GM21723 (cell line): ENCODE measurements around the gene DNAJC12.
"Not testable (repeated sequence)": the region's sequence is repeated elsewhere in the genome, so short reads cannot be mapped to it uniquely, and the experiment has no call there.

Experiments
- ATAC-seq: cut with Tn5 transposase; IDR thresholded peaks from one replicate; pipeline ENCODE4 v1.9.1; 2021; ENCODE audit warnings: mild to moderate bottlenecking, moderate library complexity; ENCODE audit not compliant: unreplicated experiment

The DNAJC12 gene

DNA sequence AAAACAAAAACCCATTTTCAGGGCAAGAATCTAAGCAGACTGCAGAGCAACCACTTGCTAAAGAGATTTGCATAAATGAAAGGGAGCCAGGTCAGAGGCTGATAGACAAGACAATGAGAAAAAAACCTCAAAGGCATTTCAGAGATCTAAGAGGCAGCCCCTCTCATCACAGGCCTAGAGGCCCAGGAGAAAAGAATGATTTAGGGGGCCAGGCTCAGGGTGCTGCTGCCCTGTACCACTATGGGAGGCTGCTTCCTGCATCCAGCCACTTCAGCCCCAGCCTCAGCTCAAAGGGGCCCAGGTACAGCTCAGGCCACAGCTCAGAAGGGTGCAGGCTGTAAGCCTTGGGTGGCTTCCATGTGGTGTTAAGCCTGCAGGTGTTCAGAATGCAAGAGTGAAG, 3.7 kb upstream of the DNAJC12 start:
- no peak for ATAC-seq

DNA sequence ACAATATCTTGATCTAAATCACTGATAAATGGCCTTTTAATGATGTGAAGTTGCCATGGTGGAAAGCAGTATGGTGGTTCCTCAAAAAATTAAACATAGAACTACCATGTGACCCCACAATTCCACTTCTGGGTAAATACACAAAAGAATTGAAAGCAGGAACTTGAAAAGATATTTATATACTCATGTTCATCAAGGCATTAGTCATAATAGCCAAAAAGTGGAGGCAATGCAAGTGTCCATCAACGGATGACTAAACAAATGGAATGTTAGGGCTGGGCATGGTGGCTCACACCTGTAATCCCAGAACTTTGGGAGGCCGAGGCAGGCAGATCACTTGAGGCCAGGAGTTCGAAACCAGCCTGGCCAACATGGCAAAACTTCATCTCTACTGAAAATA, 2.0 kb upstream of the DNAJC12 start:
- no peak for ATAC-seq

DNA sequence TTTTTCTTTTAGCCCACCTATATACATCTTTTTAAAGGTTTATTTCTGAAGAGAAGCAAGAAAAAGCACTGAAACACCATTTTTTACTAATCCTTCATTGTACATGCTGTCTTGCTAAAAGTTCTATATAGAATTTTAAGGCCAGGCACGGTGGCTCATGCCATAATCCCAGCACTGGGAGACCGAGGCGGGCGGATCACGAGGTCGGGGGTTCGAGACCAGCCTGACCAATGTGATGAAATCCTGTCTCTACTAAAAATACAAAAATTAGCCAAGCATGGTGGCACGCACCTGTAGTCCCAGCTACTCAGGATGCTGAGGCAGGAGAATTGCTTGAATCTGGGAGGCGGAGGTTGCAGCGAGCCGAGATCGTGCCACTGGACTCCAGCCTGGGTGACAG, 1.5 kb upstream of the DNAJC12 start:
- not testable (repeated sequence) for ATAC-seq

DNA sequence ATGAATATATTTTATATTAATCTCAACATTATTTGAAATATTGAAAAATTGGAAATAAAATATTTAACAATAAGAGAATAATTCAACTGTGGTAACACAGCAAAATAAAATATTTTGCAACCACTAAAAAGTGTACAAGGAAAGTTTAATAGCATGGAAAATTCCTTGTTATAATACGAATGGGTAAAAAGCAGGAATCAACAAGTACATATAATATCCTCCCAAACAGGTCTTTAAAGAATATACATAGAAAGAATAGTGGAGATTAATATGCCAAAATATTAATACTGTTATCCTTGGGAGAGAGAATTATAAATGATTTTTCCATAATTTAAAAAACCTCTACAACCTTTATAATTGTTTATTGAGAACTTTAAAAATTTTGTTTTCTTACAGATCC, 1.0 kb downstream of the DNAJC12 start:
- no peak for ATAC-seq

DNA sequence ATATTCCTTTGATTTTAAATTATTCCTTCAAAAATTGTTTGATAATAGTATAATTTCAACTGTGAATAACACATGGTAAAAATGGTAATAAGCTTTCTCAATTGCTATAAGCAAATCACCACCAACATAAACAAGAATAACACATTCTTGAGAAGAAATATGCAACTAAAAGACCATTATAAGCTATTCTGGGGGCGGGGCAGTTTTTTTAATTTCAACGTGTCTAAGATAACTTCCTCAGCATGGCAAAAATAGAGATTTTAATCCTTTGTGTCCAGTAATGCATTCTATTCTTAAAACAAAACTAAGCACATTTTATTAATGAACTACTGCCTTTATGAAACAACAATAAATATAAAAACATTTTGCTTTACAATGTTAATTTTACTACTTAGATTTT, 1.5 kb downstream of the DNAJC12 start:
- ATAC-seq = no peak

DNA sequence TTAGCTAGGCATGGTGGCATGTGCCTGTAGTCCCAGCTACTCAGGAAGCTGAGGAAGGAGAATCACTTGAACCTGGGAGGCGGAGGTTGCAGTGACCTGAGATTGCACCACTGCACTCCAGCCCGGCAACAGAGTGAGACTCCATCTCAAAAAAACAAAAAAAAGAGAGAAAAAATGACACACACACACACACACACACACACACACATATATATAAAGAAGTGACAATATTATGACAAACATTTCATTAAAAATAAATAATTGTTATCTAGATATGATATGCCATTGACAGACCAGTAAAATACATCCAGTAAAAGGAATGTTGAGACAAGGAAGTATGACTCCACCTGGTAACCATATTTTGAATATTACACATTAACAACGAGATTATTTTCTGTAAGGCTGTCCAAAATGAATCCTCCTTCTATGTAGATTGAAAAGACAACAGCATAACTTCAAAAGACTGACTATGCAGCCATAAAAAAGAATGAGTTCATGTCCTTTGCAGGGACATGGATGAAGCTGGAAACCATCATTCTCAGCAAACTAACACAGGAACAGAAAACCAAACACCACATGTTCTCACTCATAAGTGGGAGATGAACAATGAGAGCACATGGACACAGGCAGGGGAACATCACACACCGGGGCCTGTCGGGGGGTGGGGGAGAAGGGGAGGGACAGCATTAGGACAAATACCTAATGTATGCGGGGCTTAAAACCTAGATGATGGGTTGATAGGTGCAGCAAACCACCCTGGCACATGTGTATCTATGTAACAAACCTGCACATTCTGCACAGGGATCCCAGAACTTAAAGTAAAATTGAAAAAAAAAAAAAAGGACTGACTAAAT, 2.2 kb downstream of the DNAJC12 start:
- not testable (repeated sequence) for ATAC-seq

DNA sequence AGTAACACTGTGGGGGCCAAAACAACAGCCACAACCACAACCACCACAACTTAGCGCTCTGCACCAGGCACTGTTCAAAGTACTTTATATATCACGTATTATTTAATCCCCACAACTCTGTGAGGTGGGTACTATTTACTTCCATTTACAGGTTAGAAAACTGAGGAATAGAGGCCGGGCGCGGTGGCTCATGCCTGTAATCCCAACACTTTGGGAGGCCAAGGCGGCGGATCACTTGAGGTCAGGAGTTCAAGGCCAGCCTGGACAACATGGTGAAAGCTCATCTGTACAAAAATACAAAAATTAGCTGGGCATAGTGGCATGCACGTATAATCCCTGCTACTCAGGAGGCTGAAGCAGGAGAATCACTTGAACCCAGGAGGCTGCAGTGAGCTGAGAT, 3.6 kb downstream of the DNAJC12 start:
- no peak for ATAC-seq

DNA sequence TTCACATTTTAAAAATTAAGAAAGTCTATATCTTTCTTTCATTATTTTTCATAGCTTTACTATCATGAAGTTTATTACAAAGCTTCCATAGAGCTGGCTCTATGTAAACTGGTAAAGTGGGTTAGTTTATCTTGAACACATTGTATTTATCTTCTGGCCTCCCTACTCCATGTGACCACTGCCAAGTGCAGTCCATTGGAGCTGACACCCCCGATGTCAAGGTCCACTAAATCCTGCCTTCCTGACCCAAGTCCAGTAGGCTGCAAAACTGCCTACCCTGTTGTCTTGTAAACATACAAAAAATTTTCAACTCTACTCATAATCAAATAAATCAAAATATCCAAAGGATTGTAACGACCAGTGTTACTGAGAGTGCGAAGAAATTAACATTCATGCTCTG, 10.2 kb downstream of the DNAJC12 start:
- no peak for ATAC-seq

DNA sequence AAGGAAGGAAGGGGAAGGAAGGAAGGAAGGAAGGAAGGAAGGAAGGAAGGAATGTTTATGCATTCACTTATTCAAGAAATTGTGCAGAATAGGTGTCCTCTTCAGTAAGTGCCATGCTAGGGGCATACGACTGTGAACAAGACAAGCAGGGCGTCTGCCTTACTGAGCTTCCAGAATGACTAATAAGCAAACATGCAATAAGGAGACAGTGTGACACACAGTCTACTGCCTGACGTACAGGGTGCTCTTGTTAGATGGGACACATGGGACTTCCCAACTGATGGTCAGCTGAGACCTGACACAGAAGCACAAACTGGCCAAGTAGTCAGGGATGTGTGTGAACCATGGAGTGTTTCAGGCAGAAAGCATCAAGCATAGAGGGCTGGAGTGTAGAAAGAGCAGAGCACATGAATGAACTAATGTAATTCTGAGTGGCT, 18.2 kb downstream of the DNAJC12 start:
- ATAC-seq = no peak

DNA sequence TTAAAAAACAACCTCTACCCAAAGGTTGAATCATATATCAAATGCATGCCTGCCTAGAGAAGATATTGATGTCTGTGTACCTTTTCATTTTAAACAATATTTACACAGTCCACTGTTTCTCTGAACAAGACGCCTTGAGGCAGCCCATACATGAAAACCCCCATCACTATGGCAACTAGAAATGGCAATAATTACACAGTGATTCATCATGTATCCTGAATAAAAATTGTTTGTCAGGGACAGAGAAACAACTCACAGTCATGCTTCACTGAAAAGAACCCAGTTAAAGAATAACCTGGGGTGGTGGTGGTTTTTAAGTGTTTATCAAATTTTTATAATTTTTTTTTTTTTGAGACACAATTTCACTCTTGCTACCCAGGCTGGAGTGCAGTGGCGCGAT, 19.7 kb downstream of the DNAJC12 start:
- no peak for ATAC-seq

DNA sequence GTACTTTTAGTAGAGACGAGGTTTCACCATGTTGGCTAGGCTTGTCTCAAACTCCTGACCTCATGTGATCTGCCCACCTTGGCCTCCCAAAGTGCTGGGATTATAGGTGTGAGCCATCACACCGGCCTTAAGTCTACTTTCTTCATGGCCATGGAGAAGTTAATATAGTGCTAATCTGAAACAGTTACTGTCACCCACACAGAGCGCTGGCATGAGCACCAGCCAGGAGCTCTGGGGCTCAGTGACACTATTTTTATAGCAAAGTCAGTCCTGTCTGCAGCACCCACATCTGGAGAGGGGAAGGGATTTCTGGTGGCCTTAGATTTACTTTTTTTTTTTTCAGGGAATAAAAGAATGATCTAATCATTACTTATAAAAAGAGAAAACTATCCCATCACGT, 21.3 kb downstream of the DNAJC12 start:
- no peak for ATAC-seq

DNA sequence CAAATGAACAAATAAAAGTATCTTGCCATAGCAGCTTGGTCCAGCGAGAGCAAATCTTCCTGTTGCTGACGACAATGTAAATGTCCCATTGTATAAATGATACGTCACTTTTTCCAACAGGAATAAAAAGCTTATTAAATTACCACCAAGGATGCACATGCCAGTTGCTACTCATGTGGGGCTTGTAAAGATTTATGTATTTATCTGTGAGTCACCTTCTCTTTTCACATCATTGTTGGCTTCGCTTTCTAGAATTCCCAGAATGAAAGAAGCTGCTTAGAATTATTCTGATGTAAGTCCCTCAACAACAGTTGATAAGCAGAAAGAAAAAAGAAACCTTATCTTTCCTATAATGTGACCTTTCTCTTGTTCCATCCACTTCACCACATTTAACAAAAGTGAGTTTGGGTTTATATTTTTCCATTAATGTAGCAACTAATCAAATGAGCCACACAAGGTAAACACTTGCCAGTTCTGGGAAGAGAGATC, 22.4 kb downstream of the DNAJC12 start:
- no peak for ATAC-seq

DNA sequence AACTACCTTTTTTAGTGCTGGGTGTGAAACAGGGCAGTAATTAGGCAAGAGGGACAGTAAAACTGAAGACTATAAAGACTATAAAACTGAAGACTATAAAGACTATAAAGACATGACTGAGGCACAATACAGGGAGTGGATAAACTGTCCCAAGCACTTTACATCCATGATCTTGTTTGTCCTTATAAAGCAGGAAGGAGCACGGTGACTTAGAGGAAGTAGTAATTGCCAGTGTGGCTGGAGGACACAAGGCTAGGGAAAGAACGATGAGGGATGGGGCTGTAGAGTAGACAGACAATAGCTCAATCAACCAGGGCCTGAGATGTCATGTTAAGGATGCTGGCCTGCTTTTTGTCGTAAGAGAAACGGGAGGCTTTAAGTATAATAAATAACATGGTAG, 26.0 kb downstream of the DNAJC12 start:
- ATAC-seq = no peak

DNA sequence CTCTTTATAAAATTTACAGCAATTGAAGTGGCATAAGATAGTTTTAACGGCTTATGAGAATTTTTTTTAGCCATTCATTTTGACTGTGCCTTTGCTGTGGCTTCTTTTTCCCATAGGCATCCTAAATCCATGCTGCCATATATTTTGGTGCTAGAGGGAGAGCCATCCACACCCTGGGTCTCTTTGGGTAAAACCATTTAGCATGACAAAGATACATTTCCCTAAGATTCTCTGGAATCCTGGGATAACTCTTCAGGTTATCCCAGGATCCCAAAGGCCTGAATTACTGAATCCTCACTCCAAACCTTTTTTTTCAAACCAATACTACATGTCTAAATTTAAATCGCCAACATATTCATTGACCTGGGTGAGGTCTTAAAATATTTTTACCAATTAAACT, 28.9 kb downstream of the DNAJC12 start:
- ATAC-seq = no peak

DNA sequence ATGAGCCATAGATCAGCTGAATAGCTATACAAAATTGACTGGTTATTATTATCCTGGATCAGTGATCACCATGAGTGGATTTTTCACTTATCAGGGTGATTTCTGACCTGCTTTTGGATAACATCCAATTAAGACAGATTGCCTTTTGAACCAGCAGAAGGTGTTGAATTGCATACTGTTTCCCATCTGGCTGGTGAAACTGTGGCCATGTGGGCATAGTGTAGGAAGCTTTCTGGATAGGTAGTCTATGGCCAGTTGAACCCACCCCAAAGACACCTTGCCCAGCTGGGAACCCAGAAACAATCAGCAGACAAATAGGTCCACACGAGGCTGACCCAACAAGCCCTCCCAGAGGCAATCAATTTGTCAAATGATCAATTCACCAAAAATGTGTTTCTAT, 29.3 kb downstream of the DNAJC12 start:
- ATAC-seq = no peak

DNA sequence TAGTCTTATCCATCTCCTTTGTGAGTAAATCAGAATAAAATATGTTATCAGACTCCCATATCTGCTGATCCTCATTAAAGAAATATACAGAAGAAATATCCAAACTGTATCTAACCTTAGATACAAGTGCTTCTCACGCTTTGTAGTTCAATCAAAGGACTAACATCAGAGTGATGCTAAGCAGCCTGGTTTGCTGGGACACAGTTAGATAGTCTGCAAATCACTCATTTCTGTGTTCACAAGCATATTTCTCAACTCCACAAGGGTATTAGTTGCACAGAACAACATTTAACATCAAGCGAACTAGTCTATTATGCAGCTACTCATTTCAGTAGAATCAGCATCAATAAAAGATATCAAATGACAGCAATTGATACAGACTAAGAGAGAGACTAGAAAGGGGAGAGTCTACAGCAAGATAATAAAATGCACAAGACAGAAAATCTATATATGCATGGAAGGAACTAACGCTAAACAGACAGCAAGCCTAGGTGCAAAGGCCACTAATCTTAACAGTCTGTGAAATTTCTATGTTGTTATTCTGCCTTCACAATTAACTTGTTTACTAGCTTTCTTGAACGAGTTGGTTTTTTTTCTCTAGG, 30.0 kb downstream of the DNAJC12 start:
- ATAC-seq = no peak

DNA sequence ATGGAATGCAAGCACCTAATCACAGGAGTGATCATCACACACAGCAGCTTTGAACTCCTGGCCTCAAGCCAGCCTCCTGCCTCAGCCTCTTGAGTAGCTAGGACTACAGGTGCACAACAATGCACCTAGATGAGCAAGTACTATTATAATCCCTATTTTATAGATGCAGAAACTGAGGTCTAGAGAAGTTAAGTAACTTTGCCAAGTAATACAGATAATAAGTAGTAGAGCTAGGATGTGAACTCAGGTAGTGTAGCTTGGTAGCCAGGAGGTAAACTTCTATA, 33.7 kb downstream of the DNAJC12 start:
- no peak for ATAC-seq

DNA sequence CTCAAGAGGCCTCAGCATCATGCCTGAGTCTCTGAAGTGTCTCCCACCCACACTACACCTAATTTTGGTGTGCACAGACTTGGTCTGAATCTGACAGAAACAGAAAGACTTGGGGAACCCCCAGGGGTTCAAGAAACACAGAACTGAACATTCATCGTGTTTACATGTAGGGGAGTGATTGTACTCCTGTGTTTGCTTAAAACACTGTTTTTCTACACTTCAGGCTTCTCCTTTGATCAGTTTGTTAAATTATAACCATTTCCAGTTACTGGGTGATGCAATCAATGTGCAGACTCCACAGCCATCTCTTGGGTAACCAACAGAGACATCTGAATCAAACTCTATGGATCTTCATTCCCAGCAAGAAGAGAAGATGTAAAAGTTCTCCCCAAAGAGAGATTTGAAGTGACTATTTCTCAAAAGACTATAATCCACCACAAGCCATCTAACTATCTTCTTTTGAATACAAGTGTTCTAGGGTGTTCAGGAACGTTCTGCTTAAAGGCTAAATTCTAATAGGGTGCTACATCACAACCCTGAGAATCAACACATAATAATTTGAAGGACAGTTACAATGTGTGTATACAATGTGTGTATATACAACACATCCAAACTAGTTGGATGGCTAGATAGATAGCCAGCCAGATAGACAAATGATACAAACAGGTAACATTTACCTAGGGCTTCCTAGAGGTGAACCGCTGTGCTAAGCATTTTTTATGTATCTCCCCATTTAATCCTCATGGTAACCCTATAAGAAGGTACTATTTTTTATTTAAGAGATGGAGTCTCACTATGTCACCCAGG, 34.2 kb downstream of the DNAJC12 start:
- ATAC-seq = peak; percentile 86

DNA sequence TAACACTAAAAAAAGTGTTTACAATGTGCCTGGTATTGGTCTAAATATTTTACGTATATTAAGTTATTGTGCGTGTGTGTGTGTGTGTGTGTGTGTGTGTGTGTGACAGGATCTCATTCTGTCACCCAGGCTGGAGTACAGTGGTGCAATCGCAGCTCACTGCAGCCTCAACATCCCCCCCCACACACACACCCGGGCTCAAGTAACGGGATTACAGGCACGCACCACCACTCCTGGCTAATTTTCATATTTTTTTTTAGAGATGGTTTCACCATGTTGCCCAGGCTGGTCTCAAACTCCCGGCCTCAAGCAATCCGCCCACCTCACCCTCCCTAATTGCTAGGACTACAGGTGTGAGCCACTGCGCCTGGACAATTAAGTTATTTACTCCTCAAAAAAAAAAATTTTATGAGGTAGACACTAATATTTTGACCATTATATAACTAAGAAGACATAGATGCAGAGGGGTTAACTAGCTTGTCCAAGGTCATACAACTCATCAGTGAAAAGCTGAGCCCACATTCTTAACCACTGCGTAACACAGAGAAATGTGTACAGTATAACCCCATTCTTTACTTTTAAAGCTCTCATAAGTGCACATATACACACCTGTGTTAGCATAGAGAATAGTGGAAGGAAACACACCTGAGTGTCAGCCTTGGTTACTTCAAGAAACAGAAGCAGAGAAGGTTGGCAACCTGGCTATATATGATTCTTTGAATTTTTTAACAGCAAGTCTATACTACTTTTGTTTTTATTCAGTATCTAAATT, 35.0 kb downstream of the DNAJC12 start:
- ATAC-seq = peak; percentile 42

DNA sequence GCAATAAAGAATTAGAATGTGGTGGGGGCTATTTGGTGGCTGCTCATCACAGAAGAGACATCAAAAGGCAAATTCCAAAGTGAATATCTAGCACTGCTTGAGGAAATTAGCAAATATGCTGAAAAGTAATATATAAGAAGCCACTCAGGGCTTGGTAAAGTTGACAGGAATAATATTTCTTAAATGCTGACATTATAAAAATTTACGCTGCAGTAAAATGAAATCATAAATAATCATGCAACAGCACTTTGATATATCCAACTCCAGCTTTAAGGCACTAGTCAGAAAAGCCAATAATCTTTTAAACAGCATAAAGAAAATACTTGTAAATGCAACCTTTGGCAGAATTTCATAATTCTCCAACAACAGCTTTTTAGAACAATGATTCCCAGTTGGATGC, 36.9 kb downstream of the DNAJC12 start:
- no peak for ATAC-seq

DNA sequence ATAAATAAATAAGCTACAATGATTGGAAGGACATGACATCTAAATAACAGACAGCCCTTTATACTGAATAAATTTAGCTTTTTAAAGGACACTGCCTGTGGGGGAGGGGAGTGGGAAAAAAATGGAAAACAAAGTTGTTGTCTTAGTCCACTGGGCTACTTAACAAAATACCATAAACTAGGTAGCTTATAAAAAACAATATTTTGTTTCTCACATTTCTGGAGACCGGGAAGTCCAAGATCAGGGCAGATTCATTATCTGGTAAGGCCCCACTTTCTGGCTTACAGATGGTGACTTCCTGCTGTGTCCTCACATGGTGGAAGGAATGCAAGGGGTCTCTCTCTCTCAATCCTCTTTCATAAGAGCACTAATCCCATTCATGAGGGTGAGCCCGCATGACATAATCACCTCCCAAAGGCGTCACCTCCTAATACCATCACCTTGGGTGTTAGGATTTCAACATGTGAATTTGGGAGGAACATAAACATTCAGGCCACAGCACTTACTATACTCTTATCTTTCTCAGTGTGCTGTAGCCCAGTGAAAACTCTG, 43.0 kb downstream of the DNAJC12 start:
- ATAC-seq = no peak
